LNCAP (cell line): ENCODE data around the gene NANOS2.

Experiments used
- TF ChIP-seq, protein P1 (sequence below): fragments of 450-650 bp; IDR thresholded peaks from 2 replicates; pipeline ENCODE4 v1.5.1; 2017; ENCODE audit warnings: mild to moderate bottlenecking

The NANOS2 gene

GRCh38 chr19:45900738-45901431, 13.7 kb downstream of the NANOS2 start:
- TF ChIP-seq, protein P1, sequence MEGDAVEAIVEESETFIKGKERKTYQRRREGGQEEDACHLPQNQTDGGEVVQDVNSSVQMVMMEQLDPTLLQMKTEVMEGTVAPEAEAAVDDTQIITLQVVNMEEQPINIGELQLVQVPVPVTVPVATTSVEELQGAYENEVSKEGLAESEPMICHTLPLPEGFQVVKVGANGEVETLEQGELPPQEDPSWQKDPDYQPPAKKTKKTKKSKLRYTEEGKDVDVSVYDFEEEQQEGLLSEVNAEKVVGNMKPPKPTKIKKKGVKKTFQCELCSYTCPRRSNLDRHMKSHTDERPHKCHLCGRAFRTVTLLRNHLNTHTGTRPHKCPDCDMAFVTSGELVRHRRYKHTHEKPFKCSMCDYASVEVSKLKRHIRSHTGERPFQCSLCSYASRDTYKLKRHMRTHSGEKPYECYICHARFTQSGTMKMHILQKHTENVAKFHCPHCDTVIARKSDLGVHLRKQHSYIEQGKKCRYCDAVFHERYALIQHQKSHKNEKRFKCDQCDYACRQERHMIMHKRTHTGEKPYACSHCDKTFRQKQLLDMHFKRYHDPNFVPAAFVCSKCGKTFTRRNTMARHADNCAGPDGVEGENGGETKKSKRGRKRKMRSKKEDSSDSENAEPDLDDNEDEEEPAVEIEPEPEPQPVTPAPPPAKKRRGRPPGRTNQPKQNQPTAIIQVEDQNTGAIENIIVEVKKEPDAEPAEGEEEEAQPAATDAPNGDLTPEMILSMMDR = no peak

- TF ChIP-seq, protein P1 = no peak
Measured at GRCh38 chr19:45899919-45900589, 14.5 kb downstream of the NANOS2 start.

GRCh38 chr19:45899253-45899652, 15.3 kb downstream of the NANOS2 start:
- TF ChIP-seq, protein P1 = no peak

GRCh38 chr19:45897261-45897812, 17.2 kb downstream of the NANOS2 start:
- TF ChIP-seq, protein P1 = no peak

GRCh38 chr19:45895519-45895972, 19.0 kb downstream of the NANOS2 start:
- TF ChIP-seq, protein P1 = no peak

- TF ChIP-seq, protein P1 = no peak
Measured at GRCh38 chr19:45890877-45891276, 23.7 kb downstream of the NANOS2 start.

- TF ChIP-seq, protein P1 = no peak
Measured at GRCh38 chr19:45889210-45889885, 25.2 kb downstream of the NANOS2 start.
